A549 (cell line): ENCODE results near the gene CCNYL1. TPM values are rescaled to one million over a fixed set of nuclear protein-coding genes. Genes with fewer than 3 reads are reported as not detected.
"Not testable (repeated sequence)": the region's sequence is repeated elsewhere in the genome, so short reads cannot be mapped to it uniquely, and the experiment has no call there.

Experiments
- ATAC-seq, 2 experiments: fragments of 200-7000 bp in 1 of 2; fragments of >200 bp in 1 of 2; cut with Nextera tagmentation in 1 of 2; cut with Tn5 transposase in 1 of 2; 3 replicates each; pipeline versions ENCODE4 v1.8.0 to v1.9.1; 2018 to 2020; ENCODE audit warnings: mild to moderate bottlenecking in 1 of 2, moderate library complexity in 1 of 2
- CTCF ChIA-PET: fragments of 300-600 bp; sonication (Branson Sonifier 250); formaldehyde crosslinking; extraction: SDS; loops from one replicate; lab custom pipeline; 2021; ENCODE audit warnings: antibody characterized with exemption, inconsistent platforms; lab: Yijun Ruan, JAX
- POLR2A ChIA-PET: fragments of 350-600 bp; formaldehyde crosslinking; extraction: SDS; loops from one replicate; lab custom pipeline; 2021; ENCODE audit warnings: antibody characterized with exemption, inconsistent platforms; lab: Yijun Ruan, JAX
- DNase-seq, 2 experiments: peaks; one replicate each; pipeline versions ENCODE4 v3.0.0 to v3.0.0-alpha.2; 2011 to 2016; ENCODE audit warnings: low read depth in 1 of 2, low spot score in 1 of 2
- FAIRE-seq: peaks from 2 replicates; lab custom pipeline; 2011; peaks lifted over from hg19 to GRCh38; lab: Jason Lieb, UNC
- H3K27ac ChIP-seq, 2 experiments: fragments of >200 bp; sonication (Bioruptor Twin); formaldehyde crosslinking; 3 replicates each; pipeline ENCODE4 v1.5.1; 2016 to 2017
- H3K4me1 ChIP-seq: fragments of >200 bp; sonication (Bioruptor Twin); formaldehyde crosslinking; 3 replicates; pipeline ENCODE4 v1.6.1; 2016
- H3K4me2 ChIP-seq: fragments of >200 bp; sonication (Bioruptor Twin); formaldehyde crosslinking; 3 replicates; pipeline ENCODE4 v1.6.1; 2016
- H3K4me3 ChIP-seq: fragments of >200 bp; sonication (Bioruptor Twin); formaldehyde crosslinking; 3 replicates; pipeline ENCODE4 v1.5.1; 2016
- H3K9me3 ChIP-seq: fragments of >200 bp; sonication (Bioruptor Twin); formaldehyde crosslinking; 3 replicates; pipeline ENCODE4 v1.6.1; 2016
- ATOH8 ChIP-seq: fragments of 250-450 bp; sonication (Bioruptor Pico); IDR thresholded peaks from 2 replicates; pipeline ENCODE4 v1.5.0; 2020; ENCODE audit warnings: low read depth, mild to moderate bottlenecking, moderate library complexity
- CBX2 ChIP-seq: fragments of 200-600 bp; sonication (generic); IDR thresholded peaks from 2 replicates; pipeline ENCODE4 v1.6.1; 2016; ENCODE audit warnings: low read depth, mild to moderate bottlenecking, borderline replicate concordance
- CHD2 ChIP-seq: fragments of 150-350 bp; IDR thresholded peaks from 2 replicates; pipeline ENCODE4 v1.6.1; 2014; ENCODE audit warnings: low read length; ENCODE audit not compliant: partially characterized antibody
- CHD4 ChIP-seq: fragments of 200-600 bp; sonication (generic); IDR thresholded peaks from 2 replicates; pipeline ENCODE4 v1.6.1; 2016; ENCODE audit warnings: antibody characterized with exemption, mild to moderate bottlenecking, borderline replicate concordance
- EHMT2 ChIP-seq: fragments of 200-600 bp; sonication (generic); IDR thresholded peaks from 2 replicates; pipeline ENCODE4 v1.6.1; 2016; ENCODE audit warnings: antibody characterized with exemption, low read depth, mild to moderate bottlenecking, moderate library complexity
- ESRRA ChIP-seq: fragments of 150-350 bp; IDR thresholded peaks from 2 replicates; pipeline ENCODE4 v1.6.1; 2014; ENCODE audit warnings: mild to moderate bottlenecking, low read length, borderline replicate concordance
- FOSL2 ChIP-seq, 2 experiments: fragments of 450-650 bp in 1 of 2; fragments of >200 bp in 1 of 2; sonication (Bioruptor Twin) in 1 of 2; formaldehyde crosslinking; IDR thresholded peaks; 2 replicates each; pipeline versions ENCODE4 v1.5.0 to v1.6.1; 2016 to 2020; ENCODE audit warnings: mild to moderate bottlenecking in 1 of 2, moderate library complexity in 1 of 2
- GATA3 ChIP-seq: IDR thresholded peaks from 2 replicates; pipeline ENCODE4 v1.6.1; 2012; ENCODE audit warnings: borderline replicate concordance
- HDAC2 ChIP-seq: fragments of 200-600 bp; sonication (generic); IDR thresholded peaks from 2 replicates; pipeline ENCODE4 v1.6.1; 2016
- JUNB ChIP-seq: fragments of >200 bp; sonication (Bioruptor Twin); formaldehyde crosslinking; IDR thresholded peaks from 2 replicates; pipeline ENCODE4 v1.6.1; 2016
- KDM1A ChIP-seq: fragments of 200-600 bp; sonication (generic); IDR thresholded peaks from 2 replicates; pipeline ENCODE4 v1.6.1; 2016; ENCODE audit warnings: low read depth, mild to moderate bottlenecking
- MAFK ChIP-seq: fragments of 450-650 bp; IDR thresholded peaks from 2 replicates; pipeline ENCODE4 v1.6.1; 2014; ENCODE audit not compliant: partially characterized antibody
- MAX ChIP-seq: IDR thresholded peaks from 2 replicates; pipeline ENCODE4 v1.6.1; 2012
- NFE2L2 ChIP-seq: fragments of 150-350 bp; conservative IDR thresholded peaks from 2 replicates; pipeline ENCODE4 v1.6.1; 2014; ENCODE audit warnings: low read length
- POLR2A ChIP-seq: IDR thresholded peaks from 2 replicates; pipeline ENCODE4 v1.6.1; 2012; ENCODE audit warnings: mild to moderate bottlenecking, low read length
- POLR2AphosphoS2 ChIP-seq: conservative IDR thresholded peaks from 2 replicates; pipeline ENCODE4 v1.6.1; 2012; ENCODE audit warnings: low read length, improper control_type of control experiment, inconsistent platforms
- RFX5 ChIP-seq: fragments of 450-650 bp; IDR thresholded peaks from 2 replicates; pipeline ENCODE4 v1.7.1; 2014; ENCODE audit warnings: antibody characterized with exemption, mild to moderate bottlenecking, moderate library complexity
- SREBF2 ChIP-seq: fragments of 450-650 bp; IDR thresholded peaks from 2 replicates; pipeline ENCODE4 v1.6.1; 2014; ENCODE audit warnings: mild to moderate bottlenecking, moderate library complexity
- TFCP2L1 ChIP-seq: fragments of 250-450 bp; sonication (Bioruptor Pico); IDR thresholded peaks from 2 replicates; pipeline ENCODE4 v1.5.0; 2021; ENCODE audit warnings: mild to moderate bottlenecking
- ZC3H11A ChIP-seq: fragments of 450-650 bp; IDR thresholded peaks from 2 replicates; pipeline ENCODE4 v1.6.1; 2014; ENCODE audit warnings: antibody characterized with exemption, mild to moderate bottlenecking
- ZSCAN20 ChIP-seq: fragments of 250-450 bp; sonication (Bioruptor Pico); IDR thresholded peaks from 2 replicates; pipeline ENCODE4 v1.8.0; 2022; ENCODE audit warnings: mild to moderate bottlenecking, moderate library complexity
- WGBS: methylation state at CpG from one replicate; pipeline ENCODE4 v1.1.6; 2017; ENCODE audit errors: missing lambda C conversion rate; 5-methylcytosine and 5-hydroxymethylcytosine counted together
- polyA plus RNA-seq, 4 experiments: library from polyadenylated mRNA; depleted of rRNA in 3 of 4; stranded (reverse); fragments of >200 nt; fragmentation: RNase III in 1 of 4; extraction: RNeasy Plus Mini Kit Qiagen cat#74134 plus additional on column Dnase treatment in 1 of 4; gene quantifications; 2 replicates in 3 of 4; 3 replicates in 1 of 4; pipeline ENCODE4 v1.2.3, GENCODE V29; 2011 to 2017
- TF ChIP-seq, protein P1 (sequence below): IDR thresholded peaks from 2 replicates; pipeline ENCODE4 v1.6.1; 2012
- TF ChIP-seq, protein P2 (sequence below): fragments of 200-600 bp; sonication (generic); IDR thresholded peaks from 2 replicates; pipeline ENCODE4 v1.6.1; 2016; ENCODE audit warnings: antibody characterized with exemption, mild to moderate bottlenecking, moderate library complexity

Gene CCNYL1
- polyA plus RNA-seq, 2 of the 4 experiments (the other 2 are of a cell fraction): 16.9 to 31.6 TPM

GRCh38 chr2:207720517-207721187 lies 9.2 kb downstream of the CCNYL1 start:
- ATAC-seq (peak; percentile 26 to 30; a peak in 3 of 6 replicates), FAIRE-seq (no peak)
- no peaks in the 10 kb centered on the region for H3K9me3 ChIP-seq

GRCh38 chr2:207722773-207723424 lies 11.5 kb downstream of the CCNYL1 start:
- ChIA-PET POLR2A (interaction anchor here (0.7 to 1.0 kb wide), 2 partner anchors 11 to 193 kb away, joined by 3 to 15 read pairs; partner anchors contain the start of gene CCNYL1), CTCF (interaction anchor here (0.6 to 9.7 kb wide), 4 partner anchors 11 to 1468 kb away, joined by 3 to 54 read pairs (median 4); partner anchors contain the start of gene METTL21A)
- no peak for ATAC-seq
- peak overlapping the region; percentile 24 to 64; a peak in 4 of 6 replicates for H3K27ac ChIP-seq
- 76% methylated on average over 7 of the region's 7 CpGs for WGBS
- FAIRE-seq: no peak
- no peaks in the 10 kb centered on the region for H3K9me3 ChIP-seq
- peaks cover 89% of the 10 kb centered on the region for H3K4me1 ChIP-seq
- TF ChIP-seq ATOH8 (CRISPR knock-in tag) (no peak), MAFK (peak; percentile 54)
- peak overlapping the region; percentile 39 for H3K4me2 ChIP-seq
- H3K4me3 ChIP-seq: no peak overlapping the region
- no peak for DNase-seq

More at GRCh38 chr2:207720517-207721187, 9.2 kb downstream of the CCNYL1 start:
- H3K4me3 ChIP-seq: no peak overlapping the region
- peak overlapping the region in 1 of 2 experiments; percentile 47; a peak in 1 of 6 replicates for H3K27ac ChIP-seq
- 74% methylated on average over 6 of the region's 6 CpGs for WGBS
- DNase-seq: no peak
- H3K4me1 ChIP-seq: peaks cover 73% of the 10 kb centered on the region
- TF ChIP-seq TFCP2L1 (CRISPR knock-in tag): no peak
- TF ChIP-seq SREBF2: no peak
- TF ChIP-seq JUNB: no peak
- no peak for TF ChIP-seq RFX5
- no peak for TF ChIP-seq ZC3H11A
- no peak for TF ChIP-seq KDM1A
- CTCF ChIA-PET: interaction anchor here (1.0 to 9.7 kb wide), 3 partner anchors 14 to 94 kb away, joined by 3 to 54 read pairs (median 5); partner anchors contain the start of gene METTL21A
- peak overlapping the region; percentile 23; the same call in 2 of the 3 replicates for H3K4me2 ChIP-seq
- POLR2A ChIA-PET: interaction anchor here (2.2 kb wide), 1 partner anchor 9 kb away, joined by 11 read pairs; the partner anchor contains the start of gene CCNYL1

- H3K9me3 ChIP-seq; H3K4me3 ChIP-seq; FAIRE-seq; TF ChIP-seq FOSL2 (IDR thresholded peaks at IDR 0.05): not testable (repeated sequence)
- DNase-seq (peak in 1 of 2 experiments; percentile 22), ATAC-seq (peak in 1 of 2 experiments; percentile 8; a peak in 1 of 6 replicates)
- peak; percentile 50 for TF ChIP-seq FOSL2 (CRISPR knock-in tag; IDR thresholded peaks at IDR 0.05)
- WGBS: 55% methylated on average over 8 of the region's 8 CpGs
- H3K4me1 ChIP-seq: peaks cover 84% of the 10 kb centered on the region
- ChIA-PET CTCF (interaction anchor here (0.6 to 9.7 kb wide), 3 partner anchors 22 to 1469 kb away, joined by 3 to 54 read pairs (median 4); partner anchors contain the start of gene METTL21A), POLR2A (interaction anchor here (1.0 kb wide), 1 partner anchor 12 kb away, joined by 15 read pairs; the partner anchor contains the start of gene CCNYL1)
- H3K27ac ChIP-seq: peak overlapping the region; percentile 24 to 60; a peak in 3 of 6 replicates
- H3K4me2 ChIP-seq: peak overlapping the region; percentile 39
These were observed 12.0 kb downstream of the CCNYL1 start for GRCh38 chr2:207723425-207723787.

- Histone ChIP-seq H3K9me3 (no peaks in the 10 kb centered on the region), H3K4me3 (no peak overlapping the region), H3K4me1 (peaks cover 77% of the 10 kb centered on the region), H3K27ac (peak overlapping the region in 1 of 2 experiments; percentile 32; a peak in 3 of 6 replicates), H3K4me2 (peak overlapping the region; percentile 39)
- CTCF ChIA-PET: interaction anchor here (0.8 to 1.0 kb wide), 3 partner anchors 22 to 98 kb away, joined by 3 read pairs; no protein-coding TSS in a partner anchor
- 39% methylated on average over 3 of the region's 3 CpGs for WGBS
- DNase-seq: no peak
- no peak for FAIRE-seq
- POLR2A ChIA-PET: no interaction called here
- ATAC-seq: 0 out of 6 replicates have a peak, but pooled peaks of 1 of the 2 experiments have one; percentile 8
- TF ChIP-seq, protein P1, sequence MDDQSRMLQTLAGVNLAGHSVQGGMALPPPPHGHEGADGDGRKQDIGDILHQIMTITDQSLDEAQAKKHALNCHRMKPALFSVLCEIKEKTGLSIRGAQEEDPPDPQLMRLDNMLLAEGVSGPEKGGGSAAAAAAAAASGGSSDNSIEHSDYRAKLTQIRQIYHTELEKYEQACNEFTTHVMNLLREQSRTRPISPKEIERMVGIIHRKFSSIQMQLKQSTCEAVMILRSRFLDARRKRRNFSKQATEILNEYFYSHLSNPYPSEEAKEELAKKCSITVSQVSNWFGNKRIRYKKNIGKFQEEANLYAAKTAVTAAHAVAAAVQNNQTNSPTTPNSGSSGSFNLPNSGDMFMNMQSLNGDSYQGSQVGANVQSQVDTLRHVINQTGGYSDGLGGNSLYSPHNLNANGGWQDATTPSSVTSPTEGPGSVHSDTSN: no peak
- no peak for TF ChIP-seq CBX2
- TF ChIP-seq EHMT2: no peak
- no peak for TF ChIP-seq GATA3
- no peak for TF ChIP-seq POLR2A
- no peak for TF ChIP-seq HDAC2
- TF ChIP-seq, protein P2, sequence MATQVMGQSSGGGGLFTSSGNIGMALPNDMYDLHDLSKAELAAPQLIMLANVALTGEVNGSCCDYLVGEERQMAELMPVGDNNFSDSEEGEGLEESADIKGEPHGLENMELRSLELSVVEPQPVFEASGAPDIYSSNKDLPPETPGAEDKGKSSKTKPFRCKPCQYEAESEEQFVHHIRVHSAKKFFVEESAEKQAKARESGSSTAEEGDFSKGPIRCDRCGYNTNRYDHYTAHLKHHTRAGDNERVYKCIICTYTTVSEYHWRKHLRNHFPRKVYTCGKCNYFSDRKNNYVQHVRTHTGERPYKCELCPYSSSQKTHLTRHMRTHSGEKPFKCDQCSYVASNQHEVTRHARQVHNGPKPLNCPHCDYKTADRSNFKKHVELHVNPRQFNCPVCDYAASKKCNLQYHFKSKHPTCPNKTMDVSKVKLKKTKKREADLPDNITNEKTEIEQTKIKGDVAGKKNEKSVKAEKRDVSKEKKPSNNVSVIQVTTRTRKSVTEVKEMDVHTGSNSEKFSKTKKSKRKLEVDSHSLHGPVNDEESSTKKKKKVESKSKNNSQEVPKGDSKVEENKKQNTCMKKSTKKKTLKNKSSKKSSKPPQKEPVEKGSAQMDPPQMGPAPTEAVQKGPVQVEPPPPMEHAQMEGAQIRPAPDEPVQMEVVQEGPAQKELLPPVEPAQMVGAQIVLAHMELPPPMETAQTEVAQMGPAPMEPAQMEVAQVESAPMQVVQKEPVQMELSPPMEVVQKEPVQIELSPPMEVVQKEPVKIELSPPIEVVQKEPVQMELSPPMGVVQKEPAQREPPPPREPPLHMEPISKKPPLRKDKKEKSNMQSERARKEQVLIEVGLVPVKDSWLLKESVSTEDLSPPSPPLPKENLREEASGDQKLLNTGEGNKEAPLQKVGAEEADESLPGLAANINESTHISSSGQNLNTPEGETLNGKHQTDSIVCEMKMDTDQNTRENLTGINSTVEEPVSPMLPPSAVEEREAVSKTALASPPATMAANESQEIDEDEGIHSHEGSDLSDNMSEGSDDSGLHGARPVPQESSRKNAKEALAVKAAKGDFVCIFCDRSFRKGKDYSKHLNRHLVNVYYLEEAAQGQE: no peak
- TF ChIP-seq ZSCAN20 (CRISPR knock-in tag): no peak
- TF ChIP-seq ESRRA: no peak
- no peak for TF ChIP-seq CHD2
- TF ChIP-seq ZC3H11A: no peak
- TF ChIP-seq MAX: no peak
- no peak for TF ChIP-seq NFE2L2
- TF ChIP-seq POLR2AphosphoS2: no peak
- no peak for TF ChIP-seq CHD4
These were observed 12.7 kb downstream of the CCNYL1 start for GRCh38 chr2:207724113-207724512.
